GM10266 (cell line): ENCODE data around the gene GAL.

Source experiments
- DNase-seq: peaks from one replicate; pipeline ENCODE4 v3.0.0; 2012; ENCODE audit errors: extremely low spot score
- TF ChIP-seq, protein P1 (sequence below): IDR thresholded peaks from 2 replicates; pipeline ENCODE4 v1.5.1; 2012; ENCODE audit warnings: mild to moderate bottlenecking, low read depth; ENCODE audit not compliant: control insufficient read depth, insufficient read depth; ENCODE audit errors: missing control alignments

The GAL gene

DNA sequence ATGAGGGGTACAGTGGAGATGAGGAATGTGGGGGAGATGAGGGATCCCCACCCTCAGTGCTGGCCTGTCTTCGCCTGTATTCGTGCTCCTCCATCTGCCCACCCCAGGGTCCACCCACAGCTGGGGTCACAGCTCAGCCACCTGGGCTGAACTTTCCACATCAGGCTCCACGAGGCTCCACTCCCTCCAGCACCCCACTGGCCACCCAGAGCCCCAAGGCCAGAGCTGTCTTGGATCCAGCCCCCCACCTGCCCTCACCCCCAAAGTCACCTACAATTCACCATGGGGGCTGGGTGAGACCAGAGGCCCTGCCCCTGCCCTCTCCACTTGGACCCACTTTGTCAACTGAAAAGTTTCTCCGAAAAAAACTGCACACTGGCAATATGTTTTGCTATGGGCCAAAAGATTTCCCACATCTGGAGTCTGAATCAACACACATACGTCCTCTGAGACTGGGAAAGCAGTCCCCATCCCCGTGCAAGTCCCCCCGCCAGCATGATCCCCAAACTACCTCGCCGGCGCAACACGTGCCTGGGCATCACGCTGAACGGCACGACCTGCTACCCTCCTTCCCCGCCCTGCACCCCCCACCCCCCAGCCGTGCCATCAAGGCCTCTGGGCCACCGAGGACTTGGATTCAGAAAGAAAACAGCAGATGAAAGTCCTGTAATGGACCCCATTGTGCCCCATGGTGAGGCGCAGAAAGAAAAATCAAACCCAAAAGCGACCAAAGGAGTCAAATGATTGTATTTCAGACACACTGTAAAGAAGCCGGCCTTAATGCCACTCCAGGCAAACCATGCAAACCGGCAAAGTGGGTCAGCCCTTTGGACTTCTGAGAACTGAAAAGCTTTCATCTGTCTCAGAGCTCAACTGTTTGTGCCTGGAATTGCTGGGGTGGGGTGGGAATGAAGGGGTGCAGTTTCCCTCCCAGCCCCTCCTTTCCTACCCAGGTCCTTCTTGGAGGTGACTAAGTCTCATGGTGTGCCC, 16.5 kb upstream of the GAL start:
- TF ChIP-seq, protein P1, sequence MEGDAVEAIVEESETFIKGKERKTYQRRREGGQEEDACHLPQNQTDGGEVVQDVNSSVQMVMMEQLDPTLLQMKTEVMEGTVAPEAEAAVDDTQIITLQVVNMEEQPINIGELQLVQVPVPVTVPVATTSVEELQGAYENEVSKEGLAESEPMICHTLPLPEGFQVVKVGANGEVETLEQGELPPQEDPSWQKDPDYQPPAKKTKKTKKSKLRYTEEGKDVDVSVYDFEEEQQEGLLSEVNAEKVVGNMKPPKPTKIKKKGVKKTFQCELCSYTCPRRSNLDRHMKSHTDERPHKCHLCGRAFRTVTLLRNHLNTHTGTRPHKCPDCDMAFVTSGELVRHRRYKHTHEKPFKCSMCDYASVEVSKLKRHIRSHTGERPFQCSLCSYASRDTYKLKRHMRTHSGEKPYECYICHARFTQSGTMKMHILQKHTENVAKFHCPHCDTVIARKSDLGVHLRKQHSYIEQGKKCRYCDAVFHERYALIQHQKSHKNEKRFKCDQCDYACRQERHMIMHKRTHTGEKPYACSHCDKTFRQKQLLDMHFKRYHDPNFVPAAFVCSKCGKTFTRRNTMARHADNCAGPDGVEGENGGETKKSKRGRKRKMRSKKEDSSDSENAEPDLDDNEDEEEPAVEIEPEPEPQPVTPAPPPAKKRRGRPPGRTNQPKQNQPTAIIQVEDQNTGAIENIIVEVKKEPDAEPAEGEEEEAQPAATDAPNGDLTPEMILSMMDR: no peak
- no peak for DNase-seq

DNA sequence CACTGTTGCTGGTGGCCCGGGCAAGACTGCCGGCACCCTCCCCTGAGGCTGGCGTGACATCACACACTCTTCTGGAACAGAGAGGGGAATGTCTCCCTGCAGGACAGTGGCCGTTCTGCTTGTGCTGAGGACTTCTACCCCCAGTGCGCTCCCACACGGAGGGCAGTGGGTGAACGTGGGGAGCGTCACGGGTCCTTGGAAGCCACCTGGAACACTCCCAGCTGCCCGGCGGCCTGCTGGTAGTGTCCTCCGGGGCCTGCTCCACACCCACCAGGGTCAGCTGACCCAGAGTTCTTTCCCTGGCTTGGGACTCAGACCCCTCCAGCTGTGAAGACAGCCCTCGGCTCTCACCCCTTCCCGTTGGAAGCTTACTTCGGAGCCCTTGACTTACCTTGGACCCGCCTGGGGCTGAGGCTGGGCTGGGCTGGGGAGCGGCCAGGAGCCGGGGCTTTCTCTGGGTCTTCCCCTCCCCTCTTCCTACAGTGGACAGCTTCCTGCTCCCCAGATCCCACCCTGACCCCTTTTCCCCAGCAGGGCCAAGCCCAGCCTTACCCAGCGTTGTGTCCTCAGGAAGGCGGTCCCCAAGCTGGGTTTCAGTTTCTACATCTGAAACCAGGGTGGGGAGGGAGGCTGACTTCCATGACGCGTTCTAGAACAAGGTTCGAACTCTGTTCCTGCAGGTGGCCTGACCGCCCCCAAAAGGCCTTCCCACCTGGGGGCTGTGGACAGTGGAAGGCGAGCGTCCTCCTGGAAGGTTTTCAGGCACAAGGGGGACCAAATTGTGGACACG, 14.8 kb upstream of the GAL start:
- TF ChIP-seq, protein P1: no peak
- DNase-seq: no peak

DNA sequence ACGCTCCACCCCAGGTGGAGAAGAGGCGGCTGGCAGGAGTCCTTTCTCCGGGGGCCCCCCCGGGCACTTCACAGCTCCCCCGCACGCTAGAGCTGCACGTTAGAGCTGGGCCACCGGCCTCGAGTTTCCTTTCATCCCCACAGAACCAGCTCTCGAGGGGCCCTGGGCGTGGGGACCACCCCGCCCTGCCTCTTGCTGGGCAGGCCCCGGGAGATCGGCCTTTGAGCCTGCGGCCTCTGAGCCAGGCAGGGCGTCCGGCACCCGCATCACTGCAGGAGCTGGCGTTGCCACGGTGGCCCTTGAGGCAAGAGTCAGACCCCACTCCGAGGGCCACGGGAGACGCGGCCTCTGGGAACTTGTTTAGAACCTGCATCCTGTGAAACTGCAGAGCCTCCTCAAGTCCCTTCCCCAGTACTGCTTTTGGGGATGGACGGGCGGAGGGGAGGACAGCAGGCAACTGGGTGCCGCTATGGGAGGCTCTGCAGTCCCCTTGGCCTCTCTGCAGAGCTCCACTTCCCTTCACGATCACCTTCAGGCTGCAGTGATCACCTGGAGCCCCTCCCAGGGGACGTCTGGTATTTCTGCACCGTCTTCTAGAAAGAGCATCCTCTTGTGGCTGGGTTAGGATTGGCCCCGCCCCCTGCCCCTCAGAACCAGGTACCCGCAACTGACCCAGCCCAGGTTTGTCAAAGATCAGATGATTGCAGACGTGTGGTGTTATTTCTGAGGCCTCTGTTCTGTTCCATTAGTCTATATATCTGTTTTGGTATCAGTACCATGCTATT, 13.9 kb upstream of the GAL start:
- TF ChIP-seq, protein P1: no peak
- no peak for DNase-seq

DNA sequence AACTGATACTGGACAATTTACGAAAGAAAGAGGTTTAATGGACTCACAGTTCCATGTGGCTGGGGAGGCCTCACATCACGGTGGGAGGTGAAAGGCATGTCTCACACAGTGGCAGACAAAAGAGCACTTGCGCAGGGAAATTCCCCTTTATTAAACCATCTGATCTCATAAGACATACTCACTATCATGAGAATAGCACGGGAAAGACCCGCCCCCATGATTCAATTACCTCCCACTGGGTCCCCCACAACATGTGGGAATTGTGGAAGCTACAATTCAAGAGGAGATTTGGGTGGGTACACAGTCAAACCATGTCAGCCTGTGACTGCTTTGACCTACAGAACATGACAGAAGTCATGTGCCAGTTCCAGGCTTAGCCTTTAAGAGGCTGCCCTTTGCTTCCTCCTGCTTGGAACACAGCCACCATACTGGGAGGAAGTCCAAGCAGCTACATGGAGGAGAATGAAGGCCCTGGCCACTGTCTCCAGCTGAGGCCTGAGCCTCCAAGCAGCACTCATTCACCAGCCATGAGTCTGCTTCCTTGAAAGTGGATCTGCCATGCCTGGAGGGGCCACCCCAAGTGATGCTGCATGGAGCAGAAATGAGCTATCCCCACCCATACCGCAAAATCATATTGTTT, 10.9 kb upstream of the GAL start:
- no peak for DNase-seq
- TF ChIP-seq, protein P1: no peak

DNA sequence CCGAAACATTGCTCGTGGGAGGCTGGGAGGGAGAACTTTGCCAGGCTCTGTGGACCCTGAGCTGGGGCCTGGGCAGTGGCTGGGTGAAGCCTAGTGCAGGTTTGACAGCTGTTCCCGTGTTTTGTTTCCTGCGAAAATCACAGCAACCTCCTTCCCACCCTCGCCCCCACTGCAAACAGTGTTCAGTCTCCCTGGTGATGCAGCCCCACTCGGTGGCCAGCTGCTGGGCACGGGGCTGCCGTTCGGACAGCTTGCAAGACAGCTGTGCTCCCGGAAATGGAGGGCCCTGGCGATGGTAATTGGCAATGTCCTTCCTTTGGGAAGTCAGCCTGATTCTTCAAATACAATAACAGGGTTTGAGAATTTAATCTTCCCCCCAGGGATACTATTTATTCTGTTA, 10.4 kb upstream of the GAL start:
- TF ChIP-seq, protein P1: no peak

DNA sequence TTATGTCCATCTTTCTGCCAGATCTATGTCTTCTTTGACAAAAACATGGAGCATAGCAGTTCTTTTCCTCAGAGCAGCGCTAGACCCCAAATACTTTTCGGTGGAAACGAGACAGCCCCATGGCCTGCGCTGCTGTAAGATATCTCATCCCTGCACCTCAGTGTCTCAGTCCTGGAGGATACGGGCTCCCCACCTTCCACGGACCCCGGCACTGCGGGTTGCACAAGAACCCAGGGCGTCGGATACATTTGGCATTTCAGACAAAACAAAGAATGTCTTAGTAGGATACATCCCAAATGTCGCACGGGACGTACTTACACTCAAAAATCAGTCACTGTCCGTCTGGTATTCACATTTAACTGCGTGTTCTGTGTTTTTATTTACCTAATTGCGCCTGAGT, 9.9 kb upstream of the GAL start:
- TF ChIP-seq, protein P1: no peak
- DNase-seq: no peak

More for the DNA sequence above, 10.4 kb upstream of the GAL start:
- no peak for DNase-seq
